HG02610 (cell line): Measurements from ENCODE around the gene DUS2.
"Not testable (repeated sequence)": the region's sequence is repeated elsewhere in the genome, so short reads cannot be mapped to it uniquely, and the experiment has no call there.

ENCODE experiments used
- ATAC-seq: cut with Tn5 transposase; IDR thresholded peaks from one replicate; pipeline ENCODE4 v1.9.1; 2021; ENCODE audit warnings: mild to moderate bottlenecking, moderate library complexity; ENCODE audit not compliant: unreplicated experiment

DUS2 gene

DNA sequence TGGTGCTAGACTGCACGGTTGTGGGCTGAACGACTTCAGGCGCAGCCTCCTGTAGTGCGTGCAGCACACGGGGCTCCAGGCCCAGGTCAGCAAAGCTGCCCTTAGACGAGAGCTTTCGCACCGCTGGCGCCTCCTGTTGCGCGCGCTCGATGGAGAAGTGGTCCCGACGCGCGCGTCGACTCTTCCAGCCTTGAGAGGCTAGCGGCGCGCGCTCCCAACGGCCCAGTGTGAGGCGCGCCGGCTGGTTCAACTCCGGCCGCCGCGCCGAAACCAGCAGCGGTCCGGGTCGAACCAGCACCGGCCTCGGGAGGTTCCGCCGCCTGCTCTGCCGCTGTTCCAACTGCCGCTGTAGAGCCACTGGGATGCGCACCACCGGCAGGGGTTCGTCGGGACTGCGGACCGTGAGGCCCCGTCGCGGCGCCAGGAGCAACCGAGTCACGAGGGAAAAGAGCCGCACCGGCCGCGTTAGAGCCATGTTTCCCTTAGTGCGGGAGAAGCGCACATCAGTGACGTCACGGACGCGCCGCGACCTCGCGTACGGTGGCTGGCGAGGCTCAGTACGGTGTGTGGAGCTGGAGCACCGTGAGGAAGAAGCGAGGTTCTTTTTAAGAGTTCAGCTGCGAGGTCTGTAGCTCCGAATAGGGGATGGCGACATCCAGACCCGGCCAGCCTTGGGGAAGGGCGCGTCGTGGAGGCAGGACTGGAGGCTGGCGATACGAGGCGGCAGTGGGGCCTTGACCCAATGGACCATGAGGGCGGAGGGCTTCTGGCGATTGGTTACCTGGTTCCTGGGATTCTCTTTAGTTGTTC, at the start of gene DUS2, which contains the start of gene DDX28:
Gene DUS2, plus strand, starts transcription at position 557 of the 810 bp plus-strand sequence. CDS start 14,740 bp downstream, outside the sequence.
Gene DDX28, minus strand, starts transcription at position 505 of the 810 bp plus-strand sequence. Its CDS starts 30 bp downstream, at position 475.
- ATAC-seq: peak; percentile 74

- ATAC-seq: no peak
Observed at GRCh38 chr16:67975321-67976105, 47.6 kb upstream of the DUS2 start.

DNA sequence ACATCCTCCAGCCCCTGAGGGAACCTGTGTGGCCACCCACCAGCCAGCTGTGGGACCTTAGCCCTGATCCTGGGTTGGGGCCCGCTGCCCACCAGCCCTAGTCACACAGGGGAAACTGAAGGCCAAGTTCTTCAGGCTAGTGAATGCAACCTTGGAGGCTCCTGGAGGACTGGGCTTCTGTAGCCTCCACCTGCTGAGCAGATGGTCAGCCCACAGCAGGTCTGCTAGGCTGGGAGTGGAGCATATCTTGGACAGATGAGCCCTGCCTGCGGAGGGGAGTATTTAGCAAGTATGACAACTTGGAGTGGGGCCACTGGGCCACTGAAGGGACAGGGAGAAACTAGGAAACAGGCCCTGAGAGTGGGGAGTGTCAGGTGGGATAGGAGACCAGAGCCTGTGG, 46.9 kb upstream of the DUS2 start:
- ATAC-seq: no peak

DNA sequence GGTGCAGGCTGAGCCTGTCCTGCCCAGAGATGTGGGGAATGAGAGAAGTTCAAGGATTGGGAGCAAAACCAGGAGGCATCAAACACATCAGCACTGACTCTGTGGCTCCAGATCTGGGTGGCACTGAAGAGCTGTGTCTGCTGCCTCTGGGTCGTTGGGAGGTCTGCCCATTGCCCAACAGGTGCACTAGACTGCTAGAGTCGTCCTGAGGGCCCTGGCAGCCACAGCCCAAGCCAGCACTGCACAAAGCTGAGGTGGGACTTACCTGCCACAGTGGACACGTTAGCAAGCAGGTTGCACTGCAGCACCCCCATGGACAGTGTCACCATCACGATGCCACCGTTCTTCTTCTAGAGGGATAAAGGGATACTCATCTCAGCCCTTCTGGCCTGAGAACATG, 46.1 kb upstream of the DUS2 start:
- ATAC-seq: no peak

GRCh38 chr16:67977469-67978227, 45.4 kb upstream of the DUS2 start:
- ATAC-seq: no peak

- no peak for ATAC-seq
Observed at GRCh38 chr16:67979955-67980678, 43.0 kb upstream of the DUS2 start, which contains the start of gene DPEP3. TSS of gene DPEP3 (minus strand) at chr16:67980499. CDS start at chr16:67980380, 119 bp downstream.

DNA sequence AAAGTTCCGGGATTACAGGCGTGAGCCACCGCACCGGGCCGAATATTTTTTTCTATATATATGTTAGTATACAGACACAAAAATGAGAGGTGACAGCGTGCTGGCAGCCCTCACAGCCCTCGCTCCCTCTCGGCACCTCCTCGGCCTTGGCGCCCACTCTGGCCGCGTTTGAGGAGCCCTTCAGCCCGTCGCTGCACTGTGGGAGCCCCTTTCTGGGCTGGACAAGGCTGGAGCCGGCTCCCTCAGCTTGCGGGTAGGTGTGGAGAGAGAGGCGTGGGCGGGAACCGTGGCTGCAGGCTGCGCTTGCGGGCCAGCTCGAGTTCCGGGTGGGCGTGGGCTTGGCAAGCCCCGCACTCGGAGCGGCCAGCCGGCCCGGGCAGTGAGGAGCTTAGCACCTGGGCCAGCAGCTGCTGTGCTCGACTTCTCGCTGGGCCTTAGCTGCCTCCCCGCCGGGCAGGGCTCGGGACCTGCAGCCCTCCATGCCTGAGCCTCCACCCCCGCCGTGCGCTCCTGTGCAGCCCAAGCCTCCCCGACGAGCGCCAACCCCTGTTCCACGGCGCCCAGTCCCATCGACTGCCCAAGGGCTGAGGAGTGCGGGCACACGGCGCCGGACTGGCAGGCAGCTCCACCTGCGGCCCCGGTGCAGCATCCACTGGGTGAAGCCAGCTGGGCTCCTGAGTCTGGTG, 40.9 kb upstream of the DUS2 start:
- no peak for ATAC-seq

- ATAC-seq: no peak
Observed at GRCh38 chr16:67986949-67987348, 36.1 kb upstream of the DUS2 start.

- no peak for ATAC-seq
Observed at GRCh38 chr16:67987460-67988160, 35.5 kb upstream of the DUS2 start.

- no peak for ATAC-seq
Observed at GRCh38 chr16:67988675-67989074, 34.4 kb upstream of the DUS2 start.

DNA sequence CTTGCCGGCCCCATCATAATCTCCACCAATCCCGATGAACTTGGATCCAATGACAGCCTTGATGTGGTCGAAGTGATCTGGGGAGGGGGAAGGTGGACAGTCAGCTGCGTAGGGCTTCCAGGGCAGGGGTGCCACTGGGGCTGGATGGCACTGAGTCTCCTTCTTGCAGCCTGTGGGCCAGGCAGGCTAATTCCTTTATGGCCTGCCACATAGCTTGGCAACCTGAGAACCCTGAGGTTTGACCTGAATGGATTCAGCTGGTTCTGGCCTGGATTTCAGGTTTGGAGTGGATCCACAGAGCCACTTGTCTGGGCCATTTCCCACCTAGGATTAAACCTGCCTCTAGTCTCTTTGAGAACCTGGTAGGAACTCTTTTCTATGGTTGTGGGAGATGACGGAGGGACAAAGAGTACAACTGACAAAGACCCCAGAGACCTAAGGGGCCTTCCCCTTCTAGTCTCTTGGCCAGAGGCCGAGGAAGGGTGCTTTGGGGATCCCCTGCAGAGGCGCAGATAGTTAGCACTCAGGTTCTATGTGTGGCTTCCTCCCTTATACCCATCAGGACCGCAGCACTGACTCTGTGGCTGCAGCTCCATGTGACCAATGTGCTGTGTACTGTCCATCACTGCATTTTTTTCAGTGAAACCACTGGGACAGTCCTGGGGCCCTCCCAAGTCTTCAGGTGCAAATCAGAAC, 33.6 kb upstream of the DUS2 start:
- peak; percentile 39 for ATAC-seq

GRCh38 chr16:67990018-67990386, 33.1 kb upstream of the DUS2 start:
- ATAC-seq: no peak

DNA sequence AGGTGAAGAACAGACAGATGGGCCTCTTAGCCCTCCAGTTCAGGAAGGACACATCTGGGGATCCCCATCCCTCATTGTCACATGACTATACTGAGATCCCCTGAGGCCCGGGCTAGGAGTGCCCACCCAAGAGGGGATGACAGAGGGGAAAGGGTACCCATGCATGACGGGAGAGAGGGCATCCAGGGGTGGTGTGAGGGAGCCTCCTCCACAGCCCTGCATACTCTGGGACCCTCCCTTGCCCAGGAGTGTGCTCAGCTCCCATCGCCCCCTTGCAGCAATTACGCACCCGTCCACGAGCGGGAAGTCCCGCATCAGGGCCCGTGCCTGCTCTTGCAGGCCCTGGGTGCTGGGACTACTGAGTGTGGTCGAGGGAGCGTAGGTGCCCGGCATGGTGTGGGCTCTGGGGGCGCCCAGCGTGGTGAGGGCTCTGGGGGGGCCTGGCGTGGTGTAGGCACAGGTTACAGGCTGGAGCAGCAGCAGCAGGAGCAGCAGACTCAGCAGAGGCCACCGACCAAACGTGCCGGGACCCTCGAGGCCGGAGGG, 30.4 kb upstream of the DUS2 start:
- no peak for ATAC-seq

GRCh38 chr16:67993207-67994039, 29.7 kb upstream of the DUS2 start:
- ATAC-seq: peak; percentile 67

GRCh38 chr16:67994040-67994408, 29.1 kb upstream of the DUS2 start:
- not testable (repeated sequence) for ATAC-seq

DNA sequence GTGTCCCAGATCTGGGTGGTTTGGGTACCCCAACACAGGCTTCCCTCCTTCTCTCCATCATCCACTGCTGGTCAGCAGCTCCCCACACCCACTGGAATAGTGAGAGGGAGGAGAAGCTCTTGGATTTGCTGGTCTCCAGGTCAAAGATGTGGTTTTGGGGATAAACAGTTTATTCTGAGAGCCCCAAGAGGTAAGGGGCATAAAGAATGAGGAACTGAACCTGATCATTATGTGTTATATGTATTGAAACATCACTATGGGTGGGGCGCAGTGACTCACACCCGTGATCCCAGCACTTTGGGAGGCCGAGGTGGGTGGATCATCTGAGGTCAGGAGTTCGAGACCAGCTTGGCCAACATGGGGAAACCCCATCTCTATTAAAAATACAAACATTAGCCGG, 27.7 kb upstream of the DUS2 start:
- no peak for ATAC-seq

GRCh38 chr16:67996666-67997065, 26.4 kb upstream of the DUS2 start:
- no peak for ATAC-seq
